Right lobe of liver (tissue), 6 donors: ENCODE data around the gene ARFGEF3. TPM values are rescaled to one million over a fixed set of nuclear protein-coding genes. Genes with fewer than 3 reads are reported as not detected.
A peak's percentile ranks its signal among the peaks of the same experiment; 100 is the strongest.

Source experiments
- ATAC-seq, 4 donors: fragments of 200-7000 bp; cut with Tn5 transposase; one replicate each; pipeline ENCODE4 v1.9.1; 2020; ENCODE audit warnings: mild to moderate bottlenecking in 4 of 4, moderate library complexity in 4 of 4
- DNase-seq, 3 donors: peaks; one replicate each; pipeline ENCODE4 v3.0.0-alpha.2; 2020
- H3K27ac ChIP-seq, 3 donors: fragments of 200-600 bp; one replicate each; pipeline ENCODE4 v1.8.0; 2022
- H3K27me3 ChIP-seq, 2 donors: fragments of 200-600 bp; one replicate each; pipeline ENCODE4 v1.8.0; 2022
- H3K36me3 ChIP-seq, 4 donors: fragments of 200-600 bp; sonication (generic) in 1 of 4; one replicate each; pipeline versions ENCODE4 v1.5.1 to v1.8.0; 2017 to 2022; ENCODE audit warnings: control low read depth in 1 of 4
- H3K4me1 ChIP-seq, 4 donors: fragments of 200-600 bp; sonication (generic) in 1 of 4; one replicate each; pipeline versions ENCODE4 v1.5.1 to v1.8.0; 2017 to 2022; ENCODE audit warnings: control low read depth in 1 of 4
- H3K4me3 ChIP-seq, 3 donors: fragments of 200-600 bp; one replicate each; pipeline ENCODE4 v1.8.0; 2022
- H3K9me3 ChIP-seq, 4 donors: fragments of 200-600 bp; sonication (generic) in 1 of 4; one replicate each; pipeline versions ENCODE4 v1.5.1 to v1.8.0; 2017 to 2022; ENCODE audit warnings: control low read depth in 1 of 4
- CTCF ChIP-seq, 4 donors: fragments of 200-600 bp in 3 of 4; fragments of 450-650 bp in 1 of 4; IDR thresholded peaks; one replicate each; pipeline versions ENCODE4 v1.5.1 to v1.8.0; 2016 to 2022; ENCODE audit warnings: antibody characterized with exemption in 4 of 4, mild to moderate bottlenecking in 2 of 4
- POLR2A ChIP-seq: fragments of 450-650 bp; IDR thresholded peaks from one replicate; pipeline ENCODE4 v1.6.1; 2017; ENCODE audit warnings: antibody characterized with exemption, mild to moderate bottlenecking
- WGBS: methylation state at CpG from one replicate; pipeline ENCODE4 v1.1.6; 2018; ENCODE audit warnings: low coverage, low lambda C conversion rate; ENCODE audit not compliant: insufficient coverage; ENCODE audit errors: missing lambda C conversion rate; 5-methylcytosine and 5-hydroxymethylcytosine counted together
- intact Hi-C, 2 donors: fragments of 100-400 bp; cut with DNase I; formaldehyde crosslinking; loops; one replicate each; pipeline versions ENCODE4 v1.11.2 to v1.14.1; 2022
- total RNA-seq, 6 experiments: library from RNA; depleted of rRNA in 2 of 6; stranded (reverse); fragments of >200 nt in 2 of 6; fragmentation: NEBNext Ultra II Directional in 3 of 6; extraction: Animal tissue kit (Norgen Biotek cat#: 25700) in 3 of 6; gene quantifications; one replicate each; pipeline versions ENCODE4 v1.1.0 to v1.2.4, GENCODE V29; 2016 to 2023
- donor health status: DM: no; HTN: yes; CAD: no.
- donor health status: DM: no; HTN: no; CAD: no.
- donor health status: DM: no; HTN: no; CAD: no.
- donor health status: DM: no; HTN: yes; CAD: no.
- donor health status: DM: no; HTN: yes; CAD: no.

Gene ARFGEF3
- total RNA-seq, 6 experiments from 2014 or later: 0.07 to 2.0 (median 0.24) TPM

- DNase-seq (no peak), ATAC-seq (peak in 3 of 4 donors; percentile 15 to 59 (median 18))
- WGBS: 89% methylated on average over 1 of the region's 1 CpG
- Histone ChIP-seq H3K4me1 (peaks cover 0 to 27% (median 4%) of the 10 kb centered on the region in 4 donors), H3K4me3 (no peak overlapping the region), H3K36me3 (no peaks in the 10 kb centered on the region), H3K9me3 (no peaks in the 10 kb centered on the region), H3K27ac (no peak overlapping the region), H3K27me3 (no peaks in the 10 kb centered on the region)
- TF ChIP-seq POLR2A (no peak), CTCF (IDR thresholded peaks at IDR 0.05) (no peak)
- intact Hi-C loops: no loop called here
Measured at GRCh38 chr6:138257638-138258040, 95.9 kb downstream of the ARFGEF3 start.

DNA sequence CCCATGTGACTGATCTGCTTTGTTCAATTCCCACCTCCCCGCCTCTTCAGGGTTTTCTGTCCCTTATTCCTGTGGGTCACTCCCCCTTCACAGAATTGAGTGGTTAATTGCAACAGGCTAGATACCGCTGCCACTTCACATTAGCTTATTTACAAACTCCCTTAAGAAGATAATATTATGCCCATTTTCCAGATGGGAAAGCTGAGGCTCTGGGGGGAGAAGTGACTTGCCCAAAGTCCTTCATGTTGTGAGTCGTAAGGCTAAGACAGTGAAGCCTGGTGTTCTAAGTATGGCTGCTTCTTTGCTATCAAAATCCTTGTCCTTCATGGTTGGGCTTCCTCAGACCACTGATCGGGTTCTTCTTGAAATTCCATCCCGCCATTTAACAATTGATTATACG, 96.5 kb downstream of the ARFGEF3 start:
- Histone ChIP-seq H3K9me3 (no peaks in the 10 kb centered on the region), H3K4me1 (peaks cover 0 to 27% (median 4%) of the 10 kb centered on the region in 4 donors), H3K27ac (no peak overlapping the region), H3K36me3 (no peaks in the 10 kb centered on the region), H3K4me3 (no peak overlapping the region), H3K27me3 (no peaks in the 10 kb centered on the region)
- TF ChIP-seq POLR2A (no peak), CTCF (IDR thresholded peaks at IDR 0.05) (no peak)
- WGBS: 94% methylated on average over 6 of the region's 6 CpGs
- intact Hi-C loops: no loop called here
- DNase-seq (no peak), ATAC-seq (no peak)

- no peaks in the 10 kb centered on the region for H3K9me3 ChIP-seq
- intact Hi-C loops: no loop called here
- H3K27me3 ChIP-seq: no peaks in the 10 kb centered on the region
- peaks cover 0 to 27% (median 4%) of the 10 kb centered on the region in 4 donors for H3K4me1 ChIP-seq
- no peak for TF ChIP-seq POLR2A
- no peak for TF ChIP-seq CTCF (IDR thresholded peaks at IDR 0.05)
- no peaks in the 10 kb centered on the region for H3K36me3 ChIP-seq
- H3K27ac ChIP-seq: no peak overlapping the region
- DNase-seq (no peak), ATAC-seq (peak in 3 of 4 donors; percentile 24 to 90 (median 89))
- H3K4me3 ChIP-seq: no peak overlapping the region
- 60% methylated on average over 6 of the region's 6 CpGs for WGBS
Measured at GRCh38 chr6:138258991-138259390, 97.3 kb downstream of the ARFGEF3 start.

GRCh38 chr6:138261116-138261780, 99.5 kb downstream of the ARFGEF3 start:
- intact Hi-C loops: no loop called here
- no peak overlapping the region for H3K4me3 ChIP-seq
- TF ChIP-seq POLR2A (no peak), CTCF (IDR thresholded peaks at IDR 0.05) (no peak)
- no peaks in the 10 kb centered on the region for H3K27me3 ChIP-seq
- H3K36me3 ChIP-seq: no peaks in the 10 kb centered on the region
- H3K4me1 ChIP-seq: peaks cover 0 to 26% (median 4%) of the 10 kb centered on the region in 4 donors
- DNase-seq: no peak
- H3K27ac ChIP-seq: no peak overlapping the region
- WGBS: 63% methylated on average over 2 of the region's 2 CpGs
- no peak for ATAC-seq
- no peaks in the 10 kb centered on the region for H3K9me3 ChIP-seq
